Spleen (tissue), 11 donors: ENCODE measurements around the gene TENM4. TPM values are rescaled to one million over a fixed set of nuclear protein-coding genes. Genes with fewer than 3 reads are reported as not detected.

Source experiments
- DNase-seq: peaks from one replicate; pipeline ENCODE4 v3.0.0-alpha.2; 2020
- H3K27ac ChIP-seq, 8 donors: fragments of 200-600 bp; sonication (generic) in 7 of 8; 1 replicate in 4 of 8; 2 replicates in 4 of 8; pipeline versions ENCODE4 v1.5.0 to v1.8.0; 2016 to 2021; ENCODE audit warnings: inconsistent platforms in 4 of 8, mild to moderate bottlenecking in 4 of 8, moderate library complexity in 1 of 8
- H3K27me3 ChIP-seq, 7 donors: fragments of 200-600 bp; sonication (generic) in 6 of 7; replicated peaks in 1 of 7; 1 replicate in 4 of 7; 2 replicates in 3 of 7; pipeline versions ENCODE4 v1.5.0 to v1.8.0; 2016 to 2021; ENCODE audit warnings: inconsistent platforms in 3 of 7, mild to moderate bottlenecking in 1 of 7
- H3K36me3 ChIP-seq, 6 donors: fragments of 200-600 bp; sonication (generic) in 5 of 6; 1 replicate in 4 of 6; 2 replicates in 2 of 6; pipeline versions ENCODE4 v1.5.0 to v1.8.0; 2016 to 2021; ENCODE audit warnings: inconsistent platforms in 2 of 6
- H3K4me1 ChIP-seq, 6 donors: fragments of 200-600 bp; sonication (generic) in 5 of 6; 1 replicate in 3 of 6; 2 replicates in 3 of 6; pipeline versions ENCODE4 v1.5.0 to v1.8.0; 2016 to 2021; ENCODE audit warnings: inconsistent platforms in 3 of 6
- H3K4me3 ChIP-seq, 8 donors: fragments of 200-600 bp; sonication (generic) in 7 of 8; 1 replicate in 4 of 8; 2 replicates in 4 of 8; pipeline versions ENCODE4 v1.5.0 to v1.8.0; 2016 to 2021; ENCODE audit warnings: inconsistent platforms in 4 of 8, mild to moderate bottlenecking in 4 of 8, moderate library complexity in 2 of 8
- H3K9me3 ChIP-seq, 8 donors: fragments of 200-600 bp; sonication (generic) in 7 of 8; 1 replicate in 4 of 8; 2 replicates in 4 of 8; pipeline versions ENCODE4 v1.5.0 to v1.8.0; 2016 to 2021; ENCODE audit warnings: inconsistent platforms in 4 of 8
- CTCF ChIP-seq, 11 experiments: fragments of 200-600 bp in 7 of 11; fragments of 450-650 bp in 4 of 11; sonication (generic) in 4 of 11; IDR thresholded peaks in 8 of 11; conservative IDR thresholded peaks in 3 of 11; 1 replicate in 7 of 11; 2 replicates in 4 of 11; pipeline versions ENCODE4 v1.4.0 to v1.8.0; 2016 to 2021; ENCODE audit warnings: antibody characterized with exemption in 11 of 11, inconsistent platforms in 4 of 11, mild to moderate bottlenecking in 1 of 11
- POLR2A ChIP-seq, 3 donors: fragments of 450-650 bp; IDR thresholded peaks; one replicate each; pipeline ENCODE4 v1.5.1; 2017; ENCODE audit warnings: antibody characterized with exemption in 3 of 3, mild to moderate bottlenecking in 1 of 3
- POLR2AphosphoS5 ChIP-seq, 3 donors: sonication (generic); formaldehyde crosslinking; IDR thresholded peaks; one replicate each; pipeline ENCODE4 v1.5.1; 2017; ENCODE audit warnings: antibody characterized with exemption in 3 of 3
- WGBS, 5 donors: extraction: QIAGEN DNeasy Blood & Tissue Kit in 3 of 5; methylation state at CpG; one replicate each; pipeline versions ENCODE4 v1.1.5 to v1.1.7; 2013 to 2018; 5-methylcytosine and 5-hydroxymethylcytosine counted together
- intact Hi-C: fragments of 100-400 bp; cut with DNase I; formaldehyde crosslinking; loops from one replicate; pipeline ENCODE4 v1.15.0; 2023; ENCODE audit warnings: low total_unique reads
- polyA plus RNA-seq, 3 donors: library from polyadenylated mRNA; stranded (reverse); fragments of 200-250 nt; gene quantifications; one replicate each; pipeline ENCODE4 v1.2.1, GENCODE V29; 2013
- total RNA-seq, 7 donors: library from RNA; depleted of rRNA in 3 of 7; stranded (reverse); fragments of >200 nt in 3 of 7; fragmentation: NEBNext Ultra II Directional in 4 of 7; extraction: Animal tissue kit (Norgen Biotek cat#: 25700) in 4 of 7; gene quantifications; one replicate each; pipeline versions ENCODE4 v1.1.0 to v1.2.1, GENCODE V29; 2016 to 2021
- donor health status: healthy with polysubstance abuse.
- donor health status: DM: no; HTN: no; CAD: no; lungs with moderate emphysema.
- donor health status: DM: no; HTN: no; CAD: no.
- donor health status: Bipolar disorder and iron deficiency.
- donor health status: healthy.
- donor health status: DM: no; HTN: no; CAD: no.
- donor health status: DM: yes; HTN: yes; CAD: no.

Gene TENM4
- total and polyA plus RNA-seq, 10 donors, result 0.09 to 4.5 (median 1.2) TPM

- no peak for TF ChIP-seq CTCF (IDR thresholded peaks at IDR 0.05 in 8 of 11, conservative IDR thresholded peaks at IDR 0.05 in 3 of 11)
- TF ChIP-seq POLR2AphosphoS5 (IDR thresholded peaks at IDR 0.05), result no peak
- TF ChIP-seq POLR2A (IDR thresholded peaks at IDR 0.05), result no peak
- intact Hi-C loops, result no loop called here
- peaks cover 0 to 6% (median 0%) of the 10 kb centered on the region in 8 donors for H3K9me3 ChIP-seq
- WGBS, 5 donors, result 47 to 66% (median 56%) methylated on average over 3 of the region's 3 CpGs
- H3K4me3 ChIP-seq, result no peak overlapping the region
- H3K36me3 ChIP-seq, result no peaks in the 10 kb centered on the region
- H3K27ac ChIP-seq, result no peak overlapping the region
- DNase-seq, result no peak
- no peaks in the 10 kb centered on the region for H3K4me1 ChIP-seq
- no peaks in the 10 kb centered on the region for H3K27me3 ChIP-seq
Measured at GRCh38 chr11:79201677-79202347, 239.0 kb downstream of the TENM4 start.

GRCh38 chr11:79200398-79201070 lies 240.3 kb downstream of the TENM4 start:
- Histone ChIP-seq H3K4me1 (no peaks in the 10 kb centered on the region), H3K27ac (no peak overlapping the region), H3K36me3 (no peaks in the 10 kb centered on the region), H3K27me3 (no peaks in the 10 kb centered on the region), H3K4me3 (no peak overlapping the region), H3K9me3 (peaks cover 0 to 6% (median 0%) of the 10 kb centered on the region in 8 donors)
- TF ChIP-seq CTCF (IDR thresholded peaks at IDR 0.05 in 8 of 11, conservative IDR thresholded peaks at IDR 0.05 in 3 of 11), result no peak
- DNase-seq, result no peak
- WGBS, 5 donors, result 76 to 90% (median 82%) methylated on average over 4 to 5 of the region's 5 CpGs
- intact Hi-C loops, result no loop called here

- Histone ChIP-seq H3K4me3 (no peak overlapping the region), H3K9me3 (peaks cover 0 to 6% (median 0%) of the 10 kb centered on the region in 8 donors), H3K27me3 (no peaks in the 10 kb centered on the region), H3K27ac (no peak overlapping the region), H3K4me1 (no peaks in the 10 kb centered on the region), H3K36me3 (no peaks in the 10 kb centered on the region)
- 63 to 86% (median 66%) methylated on average over 6 to 7 of the region's 7 CpGs for WGBS, 5 donors
- TF ChIP-seq CTCF (IDR thresholded peaks at IDR 0.05 in 8 of 11, conservative IDR thresholded peaks at IDR 0.05 in 3 of 11), result no peak
- TF ChIP-seq POLR2A (IDR thresholded peaks at IDR 0.05), result no peak
- no peak for TF ChIP-seq POLR2AphosphoS5 (IDR thresholded peaks at IDR 0.05)
- intact Hi-C loops, result no loop called here
- no peak for DNase-seq
Measured at GRCh38 chr11:79199729-79200354, 241.0 kb downstream of the TENM4 start.

GRCh38 chr11:79198898-79199250 lies 242.0 kb downstream of the TENM4 start:
- no peaks in the 10 kb centered on the region for H3K4me1 ChIP-seq
- H3K27ac ChIP-seq, result no peak overlapping the region
- no peaks in the 10 kb centered on the region for H3K27me3 ChIP-seq
- intact Hi-C loops, result no loop called here
- TF ChIP-seq POLR2A (IDR thresholded peaks at IDR 0.05) (no peak), POLR2AphosphoS5 (IDR thresholded peaks at IDR 0.05) (no peak), CTCF (IDR thresholded peaks at IDR 0.05 in 8 of 11, conservative IDR thresholded peaks at IDR 0.05 in 3 of 11) (no peak)
- 58 to 71% (median 65%) methylated on average over 3 of the region's 3 CpGs for WGBS, 5 donors
- no peak overlapping the region for H3K4me3 ChIP-seq
- DNase-seq, result no peak
- peaks cover 0 to 6% (median 0%) of the 10 kb centered on the region in 8 donors for H3K9me3 ChIP-seq
- no peaks in the 10 kb centered on the region for H3K36me3 ChIP-seq
